Measurements from ENCODE around the gene PKD1.

GRCh38 chr16:2096853-2097595 lies 38.7 kb downstream of the PKD1 start:
- TF ChIP-seq EP300 (IDR thresholded peaks at IDR 0.05) = no peak
- TF ChIP-seq CTCF (IDR thresholded peaks at IDR 0.05) = no peak
- no peak for TF ChIP-seq POLR2A (IDR thresholded peaks at IDR 0.05)
- TF ChIP-seq POLR2AphosphoS5 (IDR thresholded peaks at IDR 0.05) = no peak
